Ishikawa (cell line): ENCODE measurements around the gene SCFD2.

Experiments used
- CREB1 ChIP-seq: IDR thresholded peaks from 2 replicates; pipeline ENCODE4 v1.6.1; 2012; ENCODE audit warnings: low read depth
- EP300 ChIP-seq: IDR thresholded peaks from 2 replicates; pipeline ENCODE4 v1.6.1; 2012; ENCODE audit warnings: borderline replicate concordance
- RAD21 ChIP-seq: IDR thresholded peaks from 2 replicates; pipeline ENCODE4 v1.6.1; 2012; ENCODE audit warnings: low read depth
- TAF1 ChIP-seq: IDR thresholded peaks from 2 replicates; pipeline ENCODE4 v1.6.1; 2012; ENCODE audit warnings: low read depth, mild to moderate bottlenecking

DNA sequence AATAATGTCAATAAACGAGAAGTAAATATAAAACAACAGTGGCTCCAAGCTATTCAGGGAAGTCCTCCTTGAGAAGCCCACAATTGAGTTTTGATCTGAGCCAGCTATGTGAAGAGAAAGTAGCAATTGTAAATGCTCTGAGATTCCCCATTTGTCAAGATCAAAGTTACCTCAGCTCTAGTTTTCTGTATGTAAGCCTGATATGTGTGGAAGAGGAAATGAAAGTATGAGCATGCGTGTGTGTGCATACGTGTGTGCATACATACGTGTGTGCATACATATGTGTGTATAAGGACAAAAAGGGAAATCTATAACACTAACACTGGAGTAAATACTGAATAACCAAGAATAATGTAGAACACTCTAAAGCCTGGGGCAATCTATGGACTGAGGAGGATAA lies 130.3 kb downstream of the SCFD2 start:
- TF ChIP-seq TAF1 = no peak
- no peak for TF ChIP-seq RAD21
- no peak for TF ChIP-seq CREB1
- TF ChIP-seq EP300 = no peak
